Measurements from ENCODE around the gene ZSCAN2. TPM values are rescaled to one million over a fixed set of nuclear protein-coding genes. Genes with fewer than 3 reads are reported as not detected.
"Not testable (repeated sequence)": the region's sequence is repeated elsewhere in the genome, so short reads cannot be mapped to it uniquely, and the experiment has no call there.

Gene ZSCAN2
- total RNA-seq, 1 donor, result 5.7 TPM

- no peaks in the 10 kb centered on the region for H3K9me3 ChIP-seq (ENCODE audit: low read depth, low read length)
- no peak overlapping the region for H3K4me3 ChIP-seq (ENCODE audit: low read length)
- peaks cover 10% of the 10 kb centered on the region for H3K4me1 ChIP-seq (ENCODE audit: insufficient read depth, low read length)
- no peaks in the 10 kb centered on the region for H3K27me3 ChIP-seq (ENCODE audit: insufficient read depth, low read length)
Observed at GRCh38 chr15:84608707-84609284, 8.0 kb downstream of the ZSCAN2 start.

DNA sequence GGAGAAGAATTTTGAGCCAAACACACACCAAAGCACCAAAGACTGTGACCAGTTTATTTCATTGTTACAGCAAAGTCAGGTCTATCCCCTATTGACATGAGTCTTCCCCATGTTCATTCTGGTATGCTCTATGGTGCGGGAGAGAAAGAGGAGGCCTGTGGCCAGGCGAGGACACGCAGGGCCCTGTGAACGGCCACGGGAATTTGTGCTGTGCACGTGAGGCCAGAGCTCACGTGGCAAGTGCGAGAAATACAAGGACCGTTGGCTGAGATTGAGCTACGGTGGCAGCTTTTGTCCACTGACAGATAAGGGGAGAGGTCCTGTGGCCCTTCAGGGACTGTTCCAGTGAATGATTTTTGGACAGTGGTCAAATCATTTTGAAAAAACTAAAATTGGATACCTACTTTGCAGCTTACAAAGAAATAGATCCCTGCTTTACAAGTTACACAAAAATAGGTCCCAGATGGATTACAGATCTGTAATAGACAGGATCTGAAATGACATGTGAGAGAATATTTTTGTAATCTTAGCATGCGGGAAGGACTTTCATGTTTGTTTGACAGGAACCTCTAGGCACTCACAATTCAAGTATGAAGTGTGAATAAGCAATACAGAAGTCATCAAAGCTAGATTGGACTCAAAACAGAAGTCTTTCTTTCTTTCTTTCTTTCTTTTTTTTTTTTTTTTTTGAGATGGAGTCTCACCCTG, 9.2 kb downstream of the ZSCAN2 start:
- Histone ChIP-seq H3K4me3 (ENCODE audit: low read length) (no peak overlapping the region), H3K27me3 (ENCODE audit: insufficient read depth, low read length) (no peaks in the 10 kb centered on the region), H3K4me1 (ENCODE audit: insufficient read depth, low read length) (peaks cover 10% of the 10 kb centered on the region), H3K9me3 (ENCODE audit: low read depth, low read length) (no peaks in the 10 kb centered on the region)

DNA sequence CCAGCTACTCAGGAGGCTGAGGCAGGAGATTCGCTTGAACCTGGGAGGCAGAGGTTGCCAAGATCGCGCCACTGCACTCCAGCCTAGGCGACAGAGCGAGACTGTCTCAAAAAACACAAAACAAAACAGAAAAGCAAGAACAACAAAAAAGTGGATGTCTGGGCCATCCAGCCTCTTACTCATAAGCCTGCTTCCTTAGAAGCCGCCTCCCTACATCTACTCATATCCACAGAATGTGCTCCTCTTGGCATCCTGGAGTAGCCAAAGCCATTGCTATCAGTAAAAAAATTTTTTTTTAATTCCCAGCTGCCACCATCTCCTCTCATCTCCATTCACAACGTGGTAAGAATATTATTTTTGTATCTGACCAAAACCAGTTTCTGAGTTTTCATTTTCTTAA, 10.8 kb downstream of the ZSCAN2 start:
- peaks cover 9% of the 10 kb centered on the region for H3K4me1 ChIP-seq (ENCODE audit: insufficient read depth, low read length)
- no peaks in the 10 kb centered on the region for H3K27me3 ChIP-seq (ENCODE audit: insufficient read depth, low read length)
- no peaks in the 10 kb centered on the region for H3K9me3 ChIP-seq (ENCODE audit: low read depth, low read length)

GRCh38 chr15:84616235-84616634, 15.4 kb downstream of the ZSCAN2 start:
- Histone ChIP-seq H3K27me3 (ENCODE audit: insufficient read depth, low read length) (no peaks in the 10 kb centered on the region), H3K4me1 (ENCODE audit: insufficient read depth, low read length) (peaks cover 13% of the 10 kb centered on the region), H3K4me3 (ENCODE audit: low read length) (no peak overlapping the region), H3K9me3 (ENCODE audit: low read depth, low read length) (peaks cover 13% of the 10 kb centered on the region)

More for the DNA sequence above, 10.8 kb downstream of the ZSCAN2 start:
- H3K4me3 ChIP-seq (ENCODE audit: low read length), result no peak overlapping the region

DNA sequence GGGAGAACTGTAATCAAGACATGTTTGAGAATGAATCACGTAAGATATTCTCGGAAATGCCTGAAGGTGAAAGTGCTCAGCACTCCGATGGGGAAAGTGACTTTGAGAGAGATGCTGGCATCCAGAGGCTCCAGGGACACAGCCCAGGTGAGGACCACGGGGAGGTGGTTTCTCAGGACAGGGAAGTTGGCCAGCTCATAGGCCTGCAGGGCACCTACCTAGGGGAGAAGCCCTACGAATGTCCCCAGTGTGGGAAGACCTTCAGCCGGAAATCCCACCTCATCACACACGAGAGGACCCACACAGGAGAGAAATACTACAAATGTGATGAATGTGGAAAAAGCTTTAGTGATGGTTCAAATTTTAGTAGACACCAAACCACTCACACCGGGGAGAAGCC, 19.8 kb downstream of the ZSCAN2 start:
- peaks cover 20% of the 10 kb centered on the region for H3K9me3 ChIP-seq (ENCODE audit: low read depth, low read length)
- no peaks in the 10 kb centered on the region for H3K27me3 ChIP-seq (ENCODE audit: insufficient read depth, low read length)
- H3K4me3 ChIP-seq (ENCODE audit: low read length), result no peak overlapping the region
- peaks cover 13% of the 10 kb centered on the region for H3K4me1 ChIP-seq (ENCODE audit: insufficient read depth, low read length)

DNA sequence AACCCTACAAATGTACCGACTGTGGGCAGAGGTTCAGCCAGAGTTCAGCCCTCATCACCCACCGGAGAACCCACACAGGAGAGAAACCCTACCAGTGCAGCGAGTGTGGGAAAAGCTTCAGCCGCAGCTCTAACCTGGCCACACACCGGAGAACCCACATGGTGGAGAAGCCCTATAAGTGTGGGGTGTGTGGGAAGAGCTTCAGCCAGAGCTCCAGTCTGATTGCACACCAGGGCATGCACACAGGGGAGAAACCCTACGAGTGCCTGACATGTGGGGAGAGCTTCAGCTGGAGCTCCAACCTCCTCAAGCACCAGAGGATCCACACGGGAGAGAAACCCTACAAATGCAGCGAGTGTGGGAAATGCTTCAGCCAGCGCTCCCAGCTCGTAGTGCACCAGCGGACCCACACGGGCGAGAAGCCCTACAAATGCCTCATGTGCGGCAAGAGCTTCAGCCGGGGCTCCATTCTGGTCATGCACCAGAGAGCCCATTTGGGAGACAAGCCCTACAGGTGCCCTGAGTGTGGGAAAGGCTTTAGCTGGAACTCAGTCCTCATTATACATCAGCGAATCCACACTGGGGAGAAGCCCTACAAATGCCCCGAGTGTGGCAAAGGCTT, 20.7 kb downstream of the ZSCAN2 start:
- peaks cover 20% of the 10 kb centered on the region for H3K9me3 ChIP-seq (ENCODE audit: low read depth, low read length)
- peaks cover 6% of the 10 kb centered on the region for H3K4me1 ChIP-seq (ENCODE audit: insufficient read depth, low read length)
- H3K27me3 ChIP-seq (ENCODE audit: insufficient read depth, low read length), result no peaks in the 10 kb centered on the region
- H3K4me3 ChIP-seq (ENCODE audit: low read length), result no peak overlapping the region

GRCh38 chr15:84624359-84624758, 23.6 kb downstream of the ZSCAN2 start:
- Histone ChIP-seq H3K27me3 (ENCODE audit: insufficient read depth, low read length) (no peaks in the 10 kb centered on the region), H3K9me3 (ENCODE audit: low read depth, low read length) (peaks cover 20% of the 10 kb centered on the region), H3K4me3 (ENCODE audit: low read length) (no peak overlapping the region), H3K4me1 (ENCODE audit: insufficient read depth, low read length) (no peaks in the 10 kb centered on the region)

DNA sequence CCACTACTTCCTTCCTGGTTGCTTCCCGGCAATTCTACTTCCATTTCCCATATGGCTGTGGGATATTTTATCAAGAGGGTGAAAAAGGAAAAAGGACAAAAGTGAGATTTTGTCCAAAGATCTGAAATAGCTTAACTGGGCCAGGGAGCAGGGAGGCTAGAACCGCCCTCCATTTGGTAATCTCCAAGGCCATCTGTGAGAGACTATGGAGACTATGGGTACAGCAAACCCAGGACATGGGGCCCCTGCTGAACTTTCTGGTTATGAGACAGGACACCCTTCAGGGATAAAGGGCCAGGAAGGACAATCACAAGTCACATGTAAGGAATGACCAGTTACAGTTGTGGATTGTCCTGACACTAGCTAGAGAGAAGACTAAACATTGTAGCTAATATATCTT, 24.3 kb downstream of the ZSCAN2 start:
- Histone ChIP-seq H3K27me3 (ENCODE audit: insufficient read depth, low read length) (no peaks in the 10 kb centered on the region), H3K4me1 (ENCODE audit: insufficient read depth, low read length) (no peaks in the 10 kb centered on the region), H3K4me3 (ENCODE audit: low read length) (no peak overlapping the region), H3K9me3 (ENCODE audit: low read depth, low read length) (peaks cover 18% of the 10 kb centered on the region)

DNA sequence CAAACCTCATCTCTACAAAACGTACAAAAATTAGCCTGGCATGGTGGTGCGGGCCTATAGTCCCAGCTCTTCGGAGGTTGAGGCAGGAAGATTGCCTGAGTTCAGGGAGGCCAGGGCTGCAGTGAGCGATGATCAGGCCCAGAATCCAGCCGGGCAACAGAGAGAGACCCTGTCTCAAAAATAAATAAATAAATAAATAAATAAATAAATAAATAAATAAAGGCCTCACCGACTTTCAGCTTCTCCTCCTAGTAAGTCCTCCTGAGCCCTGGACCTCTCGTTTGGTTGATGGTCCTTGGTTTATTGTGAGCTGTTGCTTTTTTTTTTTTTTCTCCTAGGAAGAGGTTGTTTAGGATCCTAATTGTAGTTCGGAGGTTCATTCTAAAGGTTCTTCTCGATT, 28.2 kb downstream of the ZSCAN2 start:
- Histone ChIP-seq H3K4me1 (ENCODE audit: insufficient read depth, low read length) (peaks cover 25% of the 10 kb centered on the region), H3K4me3 (ENCODE audit: low read length) (no peak overlapping the region), H3K27me3 (ENCODE audit: insufficient read depth, low read length) (no peaks in the 10 kb centered on the region), H3K9me3 (ENCODE audit: low read depth, low read length) (no peaks in the 10 kb centered on the region)

DNA sequence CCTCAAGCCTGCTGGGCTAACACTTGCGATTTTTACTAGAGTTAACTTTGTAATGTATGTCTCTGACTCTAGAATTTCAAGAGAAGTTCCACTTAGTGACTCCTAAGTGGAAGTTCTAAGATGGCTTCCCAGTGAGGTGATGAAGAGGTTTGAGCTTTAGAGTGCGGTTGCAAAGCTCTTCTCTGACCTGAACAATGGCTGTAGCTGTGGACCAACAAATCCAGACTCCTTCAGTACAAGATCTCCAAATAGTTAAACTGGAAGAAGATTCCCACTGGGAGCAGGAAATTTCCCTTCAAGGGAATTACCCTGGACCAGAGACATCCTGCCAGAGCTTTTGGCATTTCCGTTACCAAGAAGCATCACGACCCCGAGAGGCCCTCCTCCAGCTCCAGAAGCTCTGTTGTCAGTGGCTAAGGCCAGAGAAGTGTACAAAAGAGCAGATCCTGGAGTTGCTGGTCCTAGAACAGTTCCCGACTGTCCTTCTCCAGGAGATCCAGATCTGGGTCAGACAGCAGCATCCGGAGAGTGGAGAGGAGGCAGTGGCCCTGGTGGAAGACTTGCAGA, 31.0 kb downstream of the ZSCAN2 start:
- Histone ChIP-seq H3K4me1 (ENCODE audit: insufficient read depth, low read length) (peaks cover 44% of the 10 kb centered on the region), H3K9me3 (ENCODE audit: low read depth, low read length) (no peaks in the 10 kb centered on the region), H3K27me3 (ENCODE audit: insufficient read depth, low read length) (no peaks in the 10 kb centered on the region), H3K4me3 (ENCODE audit: low read length) (peak overlapping the region; percentile 64)

DNA sequence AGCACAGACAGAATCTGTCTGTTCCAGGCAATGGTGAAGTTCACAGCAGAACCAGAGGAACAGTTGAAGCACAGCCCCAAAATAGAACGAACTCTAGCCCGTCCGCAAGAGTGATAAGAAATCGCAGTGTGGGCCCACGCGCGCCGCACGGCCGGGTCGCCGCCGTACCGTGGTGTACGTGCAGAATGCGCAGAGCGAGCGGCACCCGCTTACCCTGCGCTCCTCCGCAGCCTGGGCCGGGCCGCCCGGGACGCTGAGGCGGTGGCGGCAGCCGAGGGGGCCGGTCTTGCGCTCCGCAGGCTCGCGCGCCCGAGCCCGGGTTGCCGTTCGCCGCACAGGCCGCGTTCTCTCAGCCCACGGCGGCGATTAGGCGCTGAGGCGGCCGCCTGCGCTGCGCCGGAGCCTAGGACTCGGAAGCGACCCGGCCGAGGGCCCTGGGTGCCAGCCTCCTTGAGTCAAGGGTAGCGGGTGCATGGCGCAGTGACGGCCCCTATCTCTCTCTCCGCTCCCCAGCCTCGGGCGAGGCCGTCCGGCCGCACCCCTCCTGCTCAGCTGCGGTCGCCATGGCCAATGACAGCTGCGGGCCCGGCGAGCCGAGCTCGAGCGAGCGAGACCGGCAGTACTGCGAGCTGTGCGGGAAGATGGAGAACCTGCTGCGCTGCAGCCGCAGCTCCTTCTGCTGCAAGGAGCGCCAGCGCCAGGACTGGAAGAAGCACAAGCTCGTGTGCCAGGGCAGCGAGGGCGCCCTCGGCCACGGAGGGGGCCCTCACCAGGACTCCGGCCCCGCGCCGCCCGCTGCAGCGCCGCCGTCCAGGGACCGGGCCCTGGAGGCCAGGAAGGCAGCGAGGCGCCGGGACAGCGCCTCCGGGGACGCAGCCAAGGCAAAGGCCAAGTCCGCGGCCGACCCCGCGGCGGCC, 32.8 kb downstream of the ZSCAN2 start:
- no peaks in the 10 kb centered on the region for H3K9me3 ChIP-seq (ENCODE audit: low read depth, low read length)
- peak overlapping the region; percentile 62 for H3K4me3 ChIP-seq (ENCODE audit: low read length)
- no peaks in the 10 kb centered on the region for H3K27me3 ChIP-seq (ENCODE audit: insufficient read depth, low read length)
- H3K4me1 ChIP-seq (ENCODE audit: insufficient read depth, low read length), result peaks cover 44% of the 10 kb centered on the region

- peaks cover 44% of the 10 kb centered on the region for H3K4me1 ChIP-seq (ENCODE audit: insufficient read depth, low read length)
- no peaks in the 10 kb centered on the region for H3K9me3 ChIP-seq (ENCODE audit: low read depth, low read length)
- peak overlapping the region; percentile 62 for H3K4me3 ChIP-seq (ENCODE audit: low read length)
- no peaks in the 10 kb centered on the region for H3K27me3 ChIP-seq (ENCODE audit: insufficient read depth, low read length)
Observed at GRCh38 chr15:84634228-84634837, 33.5 kb downstream of the ZSCAN2 start.

GRCh38 chr15:84638103-84638502, 37.3 kb downstream of the ZSCAN2 start:
- Histone ChIP-seq H3K9me3 (ENCODE audit: low read depth, low read length) (no peaks in the 10 kb centered on the region), H3K4me3 (ENCODE audit: low read length) (no peak overlapping the region), H3K4me1 (ENCODE audit: insufficient read depth, low read length) (peaks cover 22% of the 10 kb centered on the region), H3K27me3 (ENCODE audit: insufficient read depth, low read length) (no peaks in the 10 kb centered on the region)

GRCh38 chr15:84641871-84642270, 41.1 kb downstream of the ZSCAN2 start:
- not testable (repeated sequence) for H3K9me3 ChIP-seq (ENCODE audit: low read depth, low read length); H3K4me3 ChIP-seq (ENCODE audit: low read length); H3K27me3 ChIP-seq (ENCODE audit: insufficient read depth, low read length); H3K4me1 ChIP-seq (ENCODE audit: insufficient read depth, low read length)

Data from mononuclear cell (primary cell).